ENCODE measurements around the gene PDE3B. TPM values are rescaled to one million over a fixed set of nuclear protein-coding genes. Genes with fewer than 3 reads are reported as not detected.

The PDE3B gene
- total and polyA plus RNA-seq, 2 of the 4 experiments (the other 2 are of a cell fraction), result 0.21 to 1.3 TPM

- H3K27ac ChIP-seq (ENCODE audit: insufficient read depth, low read length), result no peak overlapping the region
- no peaks in the 10 kb centered on the region for H3K36me3 ChIP-seq (ENCODE audit: control insufficient read depth, insufficient read depth, low read length)
- ChIA-PET CTCF (no interaction called here), POLR2A (ENCODE audit: unreplicated experiment) (no interaction called here)
- no peak overlapping the region for H3K18ac ChIP-seq (ENCODE audit: low read depth, low read length)
- no peak overlapping the region for H3K4me3 ChIP-seq (ENCODE audit: insufficient read depth, low read depth, low read length)
- dilution Hi-C loops (cut with HindIII; ENCODE audit: low sequenced_read_pairs, unreplicated experiment) (no loop called here), intact Hi-C loops (cut with micrococcal nuclease) (no loop called here), in situ Hi-C loops (cut with MboI; ENCODE audit: low sequenced_read_pairs) (no loop called here)
- DNase-seq (no peak), ATAC-seq (ENCODE audit: low read depth) (no peak)
- no peak overlapping the region for H3K56ac ChIP-seq (ENCODE audit: extremely low read depth, insufficient read depth, low read length)
- H3K4me2 ChIP-seq (ENCODE audit: low read depth, low read length), result no peak overlapping the region
- peaks cover 2% of the 10 kb centered on the region for H3K27me3 ChIP-seq (ENCODE audit: control insufficient read depth, insufficient read depth, low read length)
- no peak overlapping the region for H3K14ac ChIP-seq (replicated peaks; ENCODE audit: low read depth, low read length)
- no peak overlapping the region for H2BK120ac ChIP-seq (ENCODE audit: low read depth, low read length)
- no peak overlapping the region for H2BK20ac ChIP-seq (ENCODE audit: low read depth, low read length)
- no peak overlapping the region for H4K5ac ChIP-seq (ENCODE audit: low read depth, low read length)
- H3K9me1 ChIP-seq (ENCODE audit: insufficient read depth, low read length), result no peaks in the 10 kb centered on the region
- H2AK9ac ChIP-seq (replicated peaks; ENCODE audit: low read depth, low read length, poor library complexity), result no peak overlapping the region
- H3K9me3 ChIP-seq (ENCODE audit: control insufficient read depth, insufficient read depth, low read length), result no peaks in the 10 kb centered on the region
- H4K20me1 ChIP-seq (ENCODE audit: insufficient read depth, low read length), result no peaks in the 10 kb centered on the region
- H3K4me1 ChIP-seq (ENCODE audit: control insufficient read depth, insufficient read depth, low read length), result no peaks in the 10 kb centered on the region
- BruUV-seq (replicated peaks), result no TSS peak
- no peak overlapping the region for H4K8ac ChIP-seq (ENCODE audit: low read depth in 2 of 2, low read length in 2 of 2)
- H3K4ac ChIP-seq (ENCODE audit: low read depth, low read length), result no peak overlapping the region
- no peak overlapping the region for H2AK5ac ChIP-seq (ENCODE audit: low read depth, low read length)
- no peak overlapping the region for H4K91ac ChIP-seq (ENCODE audit: insufficient read depth, low read depth, low read length)
- H2AFZ ChIP-seq (replicated peaks; ENCODE audit: low read length, poor library complexity), result no peak overlapping the region
- TF ChIP-seq MXI1 (IDR thresholded peaks at IDR 0.05; ENCODE audit: borderline replicate concordance, low read depth, low read length) (no peak), CEBPB (IDR thresholded peaks at IDR 0.05; ENCODE audit: low read depth, low read length) (no peak), POLR2A (IDR thresholded peaks at IDR 0.05; ENCODE audit: low read depth, low read length) (no peak), CTCF (conservative IDR thresholded peaks at IDR 0.05; ENCODE audit: low read depth, low read length) (no peak), USF2 (IDR thresholded peaks at IDR 0.05; ENCODE audit: low read depth, low read length) (no peak), SMC3 (IDR thresholded peaks at IDR 0.05; ENCODE audit: low read depth, low read length) (no peak), MAZ (IDR thresholded peaks at IDR 0.05; ENCODE audit: borderline replicate concordance, low read depth, low read length) (no peak), RFX5 (IDR thresholded peaks at IDR 0.05; ENCODE audit: low read depth, low read length) (no peak), CHD1 (IDR thresholded peaks at IDR 0.05; ENCODE audit: low read depth, low read length) (no peak)
- H3K9ac ChIP-seq (ENCODE audit: low read depth, low read length), result no peak overlapping the region
- H3K23ac ChIP-seq (ENCODE audit: low read depth, low read length), result no peak overlapping the region
- H2BK5ac ChIP-seq (ENCODE audit: low read depth, low read length, poor library complexity, severe bottlenecking), result no peak overlapping the region
- no CpG with 5 or more reads among the region's 1 CpG for WGBS, 2 experiments (ENCODE audit: extremely low coverage in 2 of 2, insufficient read length in 1 of 2)
- H3K79me1 ChIP-seq (ENCODE audit: low read depth in 1 of 2, low read length in 2 of 2), result no peaks in the 10 kb centered on the region
- no peak overlapping the region for H2BK15ac ChIP-seq (ENCODE audit: low read depth, low read length)
These were observed 7.5 kb upstream of the PDE3B start for GRCh38 chr11:14636119-14636518.

Measured in IMR-90 (cell line).